Glomerular endothelial cell (primary cell): Measurements from ENCODE around the gene SCN4B. TPM values are rescaled to one million over a fixed set of nuclear protein-coding genes. Genes with fewer than 3 reads are reported as not detected.

Experiments
- total RNA-seq: library from RNA; depleted of rRNA; stranded (reverse); fragments of >200 nt; gene quantifications from 2 replicates; pipeline ENCODE4 v1.2.3, GENCODE V29; 2015

SCN4B gene
- total RNA-seq, 1 donor from 2014 or later = 0.23 TPM

Other genes with a start within 250 kb of the SCN4B start
- 0.05 and 0.06 TPM in 2 replicates for gene TMPRSS13, start 223.4 kb downstream of the SCN4B start, total RNA-seq
- gene IL10RA, start 166.4 kb downstream of the SCN4B start, total RNA-seq = 0.12 and 0.78 TPM in 2 replicates
- gene TMPRSS4, start 75.7 kb downstream of the SCN4B start, total RNA-seq = not detected in 2 replicates
- 0.12 TPM in 1 of 2 replicates, not detected in the other for gene SMIM35, start 65.9 kb downstream of the SCN4B start, total RNA-seq
- not detected in 2 replicates for gene SCN2B, start 23.8 kb upstream of the SCN4B start, total RNA-seq
- gene JAML, start 72.2 kb upstream of the SCN4B start, total RNA-seq = not detected in 2 replicates
- gene MPZL3, start 99.5 kb upstream of the SCN4B start, total RNA-seq = 4.1 and 4.7 TPM in 2 replicates
- 9.7 and 31.9 TPM in 2 replicates for gene MPZL2, start 111.5 kb upstream of the SCN4B start, total RNA-seq
- not detected in 2 replicates for gene CD3E, start 151.9 kb upstream of the SCN4B start, total RNA-seq
- not detected in 2 replicates for gene CD3D, start 189.9 kb upstream of the SCN4B start, total RNA-seq
- gene CD3G, start 191.5 kb upstream of the SCN4B start, total RNA-seq = not detected in 2 replicates
- 37.0 and 40.3 TPM in 2 replicates for gene UBE4A, start 206.8 kb upstream of the SCN4B start, total RNA-seq
- gene ATP5MG, start 248.8 kb upstream of the SCN4B start, total RNA-seq = 53.5 and 61.7 TPM in 2 replicates